GM18873 (cell line): ENCODE measurements around the gene C21orf91.

Experiments
- ATAC-seq: cut with Tn5 transposase; IDR thresholded peaks from one replicate; pipeline ENCODE4 v1.9.1; 2021; ENCODE audit warnings: mild to moderate bottlenecking, moderate library complexity, moderate number of reproducible peaks; ENCODE audit not compliant: unreplicated experiment, low FRiP score

C21orf91 gene

DNA sequence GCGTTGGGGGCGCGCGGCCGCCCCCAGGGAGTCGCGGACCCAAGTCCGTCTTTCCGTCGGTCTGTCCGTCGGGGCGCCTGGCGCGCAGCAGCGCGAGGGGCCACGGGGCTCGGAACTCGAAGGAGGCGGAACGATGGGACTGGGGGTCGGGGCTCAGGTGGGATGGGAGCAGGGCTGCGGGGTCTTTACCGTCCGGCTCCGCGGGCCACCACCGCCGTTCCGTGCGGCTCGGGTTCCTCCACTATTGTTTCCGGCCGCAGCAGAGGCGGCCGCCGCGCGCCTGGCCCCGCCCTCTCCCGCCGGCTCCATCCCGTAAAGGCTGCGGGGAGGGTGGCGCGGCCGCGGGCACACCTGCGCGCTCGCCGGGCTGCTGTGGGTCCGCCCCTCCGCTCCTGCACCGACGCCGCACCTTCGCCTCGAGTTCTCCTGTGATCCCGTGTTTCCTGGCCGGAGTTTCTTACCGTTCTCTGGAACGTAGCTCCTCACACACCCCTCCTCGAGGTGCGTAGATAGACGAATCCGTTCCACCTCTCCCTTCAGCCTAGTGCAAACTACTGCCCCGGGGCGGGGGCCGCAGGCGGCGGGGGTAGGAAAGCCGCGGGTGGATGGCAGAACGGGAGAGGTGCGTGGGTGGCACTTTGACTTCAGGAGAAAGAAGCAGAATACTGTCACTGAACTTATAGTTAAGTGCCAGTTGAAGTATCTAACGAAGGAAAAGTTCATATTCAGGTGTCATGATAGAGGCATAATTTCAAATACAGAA lies at the start of gene C21orf91:
Gene C21orf91 (minus strand): TSS at position 243 of the 763 bp plus-strand sequence. CDS start 1,038 bp downstream, outside the sequence.
- ATAC-seq = peak; percentile 79

- no peak for ATAC-seq
Observed at GRCh38 chr21:17866590-17866989, 47.4 kb upstream of the C21orf91 start.

DNA sequence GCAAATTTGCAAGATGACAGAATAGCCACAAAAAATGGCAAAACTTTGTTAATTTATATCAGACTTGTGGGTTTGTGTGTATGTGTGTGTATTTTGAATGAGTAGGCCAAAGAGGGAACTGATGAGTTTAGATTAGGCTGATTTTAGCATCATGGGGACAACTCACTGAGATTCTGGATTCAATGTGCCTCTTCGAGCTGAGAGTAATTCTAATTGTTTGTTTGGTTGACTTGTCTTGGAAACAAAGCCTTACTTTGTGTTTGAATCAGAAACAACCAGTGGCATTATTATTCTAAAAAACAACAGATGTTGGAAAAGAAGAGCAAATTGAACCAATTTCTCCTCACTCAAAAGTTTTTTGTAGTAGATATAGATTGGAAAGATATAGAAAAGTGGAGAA lies 40.5 kb upstream of the C21orf91 start:
- no peak for ATAC-seq

- ATAC-seq = no peak
Observed at GRCh38 chr21:17858747-17859146, 39.6 kb upstream of the C21orf91 start.

DNA sequence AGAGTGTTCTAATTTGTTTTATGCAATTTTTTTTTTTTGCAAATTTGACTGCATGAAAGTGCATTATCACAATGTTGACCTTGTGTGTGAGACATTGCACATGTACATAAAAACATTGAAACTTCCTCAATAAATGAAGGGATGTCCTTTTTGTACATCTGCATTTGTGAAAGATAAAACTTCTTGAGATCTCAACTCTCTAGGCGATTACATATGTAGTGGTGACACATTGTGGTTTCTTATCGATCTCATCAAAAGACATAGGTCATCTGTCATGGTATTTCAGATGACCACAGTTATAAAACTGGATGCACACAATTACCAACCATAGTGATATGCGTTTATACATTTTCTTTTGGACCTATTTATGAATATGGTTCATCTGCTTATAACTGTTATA lies 35.6 kb upstream of the C21orf91 start:
- ATAC-seq = no peak

- no peak for ATAC-seq
Observed at GRCh38 chr21:17853393-17854275, 34.5 kb upstream of the C21orf91 start.

DNA sequence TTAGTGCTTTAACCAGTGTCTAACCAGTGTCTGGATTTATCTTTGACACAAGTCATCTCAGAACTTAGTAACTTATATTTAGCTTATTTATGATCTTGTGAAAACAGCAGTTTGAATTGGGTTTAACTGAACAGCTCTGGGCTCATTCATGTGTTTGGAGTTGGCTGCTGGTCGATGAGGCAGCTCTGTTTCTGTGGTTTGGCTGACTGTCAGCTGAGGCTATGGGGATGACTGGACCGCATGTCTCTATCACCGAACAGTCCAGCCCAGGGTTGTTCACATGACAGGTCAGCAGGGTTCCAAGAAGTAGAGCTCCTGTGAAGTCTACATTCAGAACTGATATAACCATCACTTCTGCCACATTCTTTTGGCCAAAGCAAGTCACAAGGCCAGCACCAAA lies 29.1 kb upstream of the C21orf91 start:
- peak; percentile 94 for ATAC-seq

GRCh38 chr21:17841103-17841502 lies 21.9 kb upstream of the C21orf91 start:
- no peak for ATAC-seq

DNA sequence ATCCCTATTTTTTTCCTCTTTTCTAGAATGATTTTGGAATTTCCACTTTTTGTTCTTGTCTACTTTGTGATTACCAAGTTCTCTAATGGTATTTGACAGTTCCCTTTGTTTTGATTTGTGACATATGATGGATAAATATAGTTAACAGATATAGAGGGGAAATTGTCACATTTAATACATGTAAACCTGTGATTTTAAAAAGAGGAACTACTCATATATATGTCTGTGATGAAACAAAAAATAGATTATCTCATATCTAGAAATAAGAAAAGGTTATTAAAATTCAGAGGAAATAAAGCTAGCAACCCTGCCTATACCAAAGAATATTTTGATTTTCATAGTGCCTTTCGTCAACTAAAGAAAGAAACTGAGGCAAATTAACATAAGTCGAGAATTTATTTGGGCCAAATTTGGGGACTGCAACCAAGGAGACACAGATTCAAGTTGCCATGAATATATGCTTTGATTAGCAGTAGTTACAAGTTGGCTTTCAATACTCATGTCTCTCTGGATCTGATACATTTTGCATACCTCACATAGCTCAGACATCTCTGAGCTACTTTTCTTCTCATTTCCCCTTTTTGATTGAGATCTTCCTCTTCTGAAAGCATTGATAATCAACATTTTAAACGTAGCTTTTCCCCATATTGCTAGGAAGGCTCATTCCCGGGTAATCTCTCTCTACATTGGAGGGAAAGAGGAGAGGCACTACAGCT lies 15.6 kb upstream of the C21orf91 start:
- no peak for ATAC-seq

DNA sequence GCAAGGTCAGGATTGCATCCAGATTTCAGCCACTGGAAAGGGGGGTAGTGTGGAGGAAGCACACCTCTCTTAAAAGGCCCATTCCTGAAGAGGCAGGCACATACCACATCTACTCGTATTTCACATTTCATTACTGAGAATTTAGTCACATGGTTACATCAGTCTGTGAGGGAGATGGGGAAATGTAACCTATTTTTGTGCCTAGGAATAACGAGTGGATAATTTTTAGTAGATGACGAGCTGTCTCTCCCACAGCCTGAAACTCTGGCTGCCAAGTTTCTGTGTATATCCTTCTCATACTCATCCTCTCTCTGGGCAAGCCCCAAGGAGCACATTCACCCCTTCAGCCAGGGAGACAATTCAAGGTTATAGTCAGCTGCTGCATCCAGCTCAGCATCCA lies 10.3 kb upstream of the C21orf91 start:
- no peak for ATAC-seq

DNA sequence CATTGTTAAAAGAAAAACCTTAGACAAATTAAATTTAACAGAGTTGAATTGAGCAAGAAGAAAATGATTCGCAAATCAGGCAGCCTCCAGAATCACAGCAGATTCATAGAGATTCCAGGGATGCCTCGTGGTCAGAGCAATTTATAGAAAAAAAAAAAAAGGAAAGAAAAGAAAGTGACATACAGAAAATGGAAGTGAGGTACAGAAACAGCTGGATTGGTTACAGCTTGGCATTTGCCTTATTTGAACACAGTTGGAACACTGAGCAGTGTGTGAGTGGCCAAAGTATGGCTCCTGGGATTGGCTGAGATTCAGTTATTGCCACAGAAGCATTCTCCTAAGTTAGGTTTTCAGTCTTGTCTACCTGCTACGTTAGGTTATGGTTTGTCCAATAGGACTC lies 9.1 kb upstream of the C21orf91 start:
- ATAC-seq = no peak

DNA sequence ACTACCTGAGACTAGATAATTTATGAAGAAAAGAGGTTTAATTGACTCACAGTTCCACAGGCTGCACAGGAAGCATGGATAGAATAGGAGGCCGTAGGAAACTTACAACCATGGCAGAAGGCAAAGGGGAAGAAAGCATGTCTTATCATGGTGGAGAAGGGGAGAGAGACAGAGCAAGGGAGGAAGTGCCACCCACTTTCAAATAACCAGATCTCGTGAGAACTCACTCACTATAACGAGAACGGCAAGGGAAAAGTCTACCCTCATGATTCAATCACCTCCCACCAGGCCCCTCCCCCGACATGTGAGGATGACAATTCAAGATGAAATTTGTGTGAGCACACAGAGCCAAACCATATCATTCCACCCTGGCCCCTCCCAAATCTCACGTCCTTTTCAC lies 4.7 kb upstream of the C21orf91 start:
- ATAC-seq = no peak

DNA sequence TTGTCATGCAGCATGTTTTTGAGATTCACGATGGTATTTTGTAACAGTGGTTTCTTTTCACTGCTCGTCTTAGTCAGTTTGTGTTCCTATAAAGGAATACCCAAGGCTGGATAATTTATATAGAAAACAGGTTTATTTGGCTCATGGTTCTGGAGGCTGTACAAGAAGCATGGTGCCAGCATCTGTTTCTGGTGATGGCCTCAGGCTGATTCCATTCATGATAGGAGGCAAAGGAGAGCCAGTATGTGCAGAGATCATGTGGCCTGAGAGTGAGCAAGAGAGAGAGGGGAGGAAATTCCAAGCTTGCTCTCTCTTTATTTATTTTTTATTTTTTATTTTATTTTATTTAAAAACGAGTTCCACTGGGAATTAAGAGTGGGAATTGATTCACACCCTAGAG lies 2.0 kb upstream of the C21orf91 start:
- ATAC-seq = no peak

DNA sequence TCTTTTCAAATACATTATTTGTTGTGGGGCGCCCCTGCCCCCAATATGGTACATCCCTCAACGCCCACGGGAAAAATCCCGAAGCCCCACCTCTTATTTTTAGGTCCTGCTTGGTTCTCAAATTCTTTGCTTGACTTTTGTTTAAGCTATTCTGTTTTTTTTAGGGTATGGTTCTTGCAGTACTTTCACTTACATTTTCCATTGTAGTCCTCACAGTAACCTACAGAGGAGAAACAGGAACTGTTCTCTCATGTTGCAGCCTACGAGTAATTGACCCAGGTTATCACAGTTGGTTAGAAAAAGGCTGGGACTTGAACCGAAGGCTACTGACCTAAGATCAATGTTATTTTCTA lies 697 bp upstream of the C21orf91 start:
- peak; percentile 74 for ATAC-seq

DNA sequence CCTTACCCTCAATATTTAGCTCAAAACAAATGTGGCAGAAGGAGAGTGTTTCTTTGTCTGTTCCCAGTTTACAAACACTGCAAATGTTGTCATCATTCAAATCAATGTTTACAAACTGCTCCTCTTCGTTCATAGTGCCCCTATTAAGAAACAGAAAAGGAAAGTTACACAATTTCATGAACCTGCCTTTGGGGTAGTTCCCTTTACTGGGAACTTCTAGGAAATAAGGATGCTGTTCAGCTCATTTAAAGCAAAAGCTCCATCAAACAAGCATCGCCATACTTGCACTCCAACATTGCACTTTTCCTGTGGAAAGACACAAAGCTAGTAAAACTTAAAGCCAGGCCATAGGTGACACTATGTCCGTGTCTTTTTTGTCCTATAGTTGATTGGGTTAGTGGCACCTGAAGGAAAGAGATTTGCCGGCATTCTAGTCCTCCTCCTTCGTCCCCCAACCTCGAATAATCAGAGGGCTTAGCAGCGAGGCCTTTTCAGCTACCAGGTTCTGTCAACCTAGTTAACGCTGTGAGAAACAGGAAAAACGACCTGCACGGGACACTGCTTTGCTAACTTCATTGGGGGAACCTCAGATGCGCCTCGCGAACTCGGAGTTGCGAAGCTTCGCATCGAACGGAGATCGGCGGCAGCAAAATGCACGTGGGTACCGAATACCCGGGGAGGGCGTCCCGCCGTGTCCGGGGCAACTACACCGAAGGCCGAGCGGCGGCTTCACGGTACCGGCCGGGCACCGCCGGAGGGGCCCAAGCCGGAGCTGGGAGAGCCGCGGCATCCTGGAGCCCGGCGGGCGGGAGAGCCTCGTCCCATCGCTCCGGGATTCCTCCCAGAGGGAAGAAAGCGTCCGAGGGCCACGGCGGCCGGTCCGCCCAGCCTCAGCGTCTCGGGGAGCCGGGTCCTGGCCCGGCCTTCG lies 706 bp downstream of the C21orf91 start:
- ATAC-seq = peak; percentile 20

DNA sequence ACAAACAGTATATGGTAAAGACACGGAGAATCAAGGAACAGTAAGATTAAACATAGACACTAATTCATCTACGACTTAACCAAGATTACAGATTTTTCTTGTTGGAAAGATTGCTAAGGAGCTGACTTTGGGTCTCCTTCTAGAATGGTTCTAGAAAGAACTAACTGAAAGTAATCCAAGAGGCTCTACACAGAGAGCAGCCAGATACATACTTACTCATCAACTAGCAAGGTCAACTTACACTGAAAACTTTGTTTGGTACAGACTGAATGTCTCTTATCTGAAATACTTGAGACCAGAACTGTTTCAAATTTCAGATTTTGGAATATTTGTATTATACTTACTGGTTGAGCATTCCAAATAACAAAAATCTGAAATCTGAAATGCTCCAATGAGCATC lies 5.8 kb downstream of the C21orf91 start:
- no peak for ATAC-seq

GRCh38 chr21:17805966-17806365 lies 13.2 kb downstream of the C21orf91 start:
- ATAC-seq = no peak

GRCh38 chr21:17803536-17803935 lies 15.6 kb downstream of the C21orf91 start:
- no peak for ATAC-seq

GRCh38 chr21:17802572-17802971 lies 16.6 kb downstream of the C21orf91 start:
- no peak for ATAC-seq
